Measurements from ENCODE around the gene ALG13. TPM values are rescaled to one million over a fixed set of nuclear protein-coding genes. Genes with fewer than 3 reads are reported as not detected.

Gene ALG13
- total RNA-seq, 1 donor from 2014 or later = 44.7 TPM

DNA sequence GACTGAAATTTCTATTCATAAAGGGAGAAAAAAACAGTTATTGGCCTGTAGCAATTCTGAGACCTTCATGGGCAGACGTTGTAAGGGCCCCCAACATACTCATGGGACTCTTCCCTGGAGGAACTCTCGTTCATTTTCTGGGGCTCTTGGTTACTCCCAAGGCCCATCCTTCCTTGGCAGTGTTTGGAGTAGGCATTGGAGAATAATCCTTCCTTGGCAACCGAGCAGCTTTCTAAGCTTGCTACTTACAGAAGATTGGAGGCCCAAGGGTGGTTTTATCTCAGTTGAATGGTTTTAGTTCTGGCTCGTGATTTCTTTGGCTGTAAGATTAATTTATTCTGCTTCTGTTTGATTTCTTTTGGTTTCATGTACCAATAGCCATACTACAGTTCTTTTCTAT is 50.4 kb downstream of the ALG13 start:
- H3K27me3 ChIP-seq = no peaks in the 10 kb centered on the region
- H3K4me3 ChIP-seq = no peak overlapping the region
- ATAC-seq = no peak
- no peak for TF ChIP-seq CTCF (IDR thresholded peaks at IDR 0.05)
- DNase-seq = no peak
- no peak overlapping the region for H3K27ac ChIP-seq
- intact Hi-C loops (cut with DNase I) = no loop called here
- peaks cover 43% of the 10 kb centered on the region for H3K36me3 ChIP-seq
- H3K9me3 ChIP-seq = no peaks in the 10 kb centered on the region
- no peaks in the 10 kb centered on the region for H3K4me1 ChIP-seq

GRCh38 chrX:111736571-111736970 is 55.6 kb downstream of the ALG13 start:
- Histone ChIP-seq H3K36me3 (peaks cover 38% of the 10 kb centered on the region), H3K4me1 (no peaks in the 10 kb centered on the region), H3K27me3 (no peaks in the 10 kb centered on the region), H3K27ac (no peak overlapping the region), H3K4me3 (no peak overlapping the region), H3K9me3 (no peaks in the 10 kb centered on the region)
- intact Hi-C loops (cut with DNase I) = no loop called here
- DNase-seq (no peak), ATAC-seq (no peak)
- TF ChIP-seq CTCF (IDR thresholded peaks at IDR 0.05) = no peak

DNA sequence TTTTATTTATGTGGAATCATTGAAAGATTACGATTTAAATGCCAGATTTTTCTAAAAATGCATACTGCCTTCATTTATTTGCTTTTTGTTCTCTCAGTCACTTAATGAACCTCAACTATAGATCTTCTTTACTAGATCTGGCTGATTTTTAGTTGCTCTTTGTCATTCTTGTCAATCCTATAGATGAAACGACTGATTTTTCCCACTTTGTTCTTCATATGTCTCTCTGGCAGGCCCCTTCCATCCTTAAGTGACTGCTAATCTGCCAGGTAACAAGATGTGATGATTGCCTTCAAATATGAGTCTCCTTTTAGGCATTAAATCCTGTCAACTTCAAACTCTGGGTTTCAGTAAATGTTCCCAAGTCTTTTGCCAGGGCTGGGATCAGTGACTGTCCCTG is 61.0 kb downstream of the ALG13 start:
- Histone ChIP-seq H3K4me3 (no peak overlapping the region), H3K36me3 (peaks cover 25% of the 10 kb centered on the region), H3K9me3 (no peaks in the 10 kb centered on the region), H3K4me1 (no peaks in the 10 kb centered on the region), H3K27me3 (no peaks in the 10 kb centered on the region), H3K27ac (no peak overlapping the region)
- no peak for DNase-seq
- intact Hi-C loops (cut with DNase I) = no loop called here
- TF ChIP-seq CTCF (IDR thresholded peaks at IDR 0.05) = no peak
- no peak for ATAC-seq

DNA sequence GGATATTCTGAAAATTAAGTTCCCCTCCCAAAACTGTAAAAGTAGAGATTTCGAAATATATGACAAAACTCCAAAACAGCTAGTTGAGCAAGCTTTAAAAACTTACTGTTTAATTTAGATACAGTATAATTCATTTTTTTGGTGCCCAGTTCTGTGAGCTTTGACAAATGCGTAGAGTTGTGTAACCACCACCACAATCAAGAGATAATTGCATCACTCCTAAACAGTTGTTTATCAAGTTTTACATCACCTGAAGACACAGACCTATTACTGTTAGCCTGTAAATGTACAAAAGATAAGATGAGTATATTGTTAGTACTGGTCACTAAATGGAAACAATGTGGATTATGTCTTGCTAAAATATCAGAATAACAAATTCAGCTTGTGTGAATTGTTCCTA is 62.3 kb downstream of the ALG13 start:
- Histone ChIP-seq H3K36me3 (peaks cover 17% of the 10 kb centered on the region), H3K4me3 (no peak overlapping the region), H3K9me3 (no peaks in the 10 kb centered on the region), H3K27ac (no peak overlapping the region), H3K27me3 (no peaks in the 10 kb centered on the region), H3K4me1 (no peaks in the 10 kb centered on the region)
- intact Hi-C loops (cut with DNase I) = no loop called here
- no peak for TF ChIP-seq CTCF (IDR thresholded peaks at IDR 0.05)
- no peak for ATAC-seq
- DNase-seq = no peak

- no peak for TF ChIP-seq CTCF (IDR thresholded peaks at IDR 0.05)
- DNase-seq (no peak), ATAC-seq (no peak)
- no peak overlapping the region for H3K4me3 ChIP-seq
- H3K36me3 ChIP-seq = peaks cover 17% of the 10 kb centered on the region
- no peaks in the 10 kb centered on the region for H3K9me3 ChIP-seq
- intact Hi-C loops (cut with DNase I) = no loop called here
- H3K27me3 ChIP-seq = no peaks in the 10 kb centered on the region
- no peak overlapping the region for H3K27ac ChIP-seq
- H3K4me1 ChIP-seq = no peaks in the 10 kb centered on the region
These were observed 75.5 kb downstream of the ALG13 start for GRCh38 chrX:111756486-111756885.

DNA sequence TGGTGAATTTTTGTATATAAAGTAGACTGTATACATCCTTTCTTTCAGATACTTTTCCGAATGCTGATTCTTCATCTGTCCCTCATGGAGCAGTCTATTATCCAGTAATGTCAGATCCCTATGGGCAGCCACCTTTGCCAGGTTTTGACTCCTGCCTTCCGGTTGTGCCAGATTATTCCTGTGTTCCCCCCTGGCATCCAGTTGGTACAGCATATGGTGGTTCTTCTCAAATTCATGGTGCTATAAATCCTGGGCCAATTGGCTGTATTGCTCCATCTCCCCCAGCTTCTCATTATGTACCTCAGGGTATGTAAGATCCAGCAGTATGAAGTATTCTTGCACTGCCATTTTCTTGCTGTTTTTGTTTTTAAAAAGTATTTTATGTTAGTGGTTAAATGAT is 78.7 kb downstream of the ALG13 start:
- no peak for ATAC-seq
- no peak for DNase-seq
- Histone ChIP-seq H3K9me3 (no peaks in the 10 kb centered on the region), H3K27me3 (no peaks in the 10 kb centered on the region), H3K4me3 (no peak overlapping the region), H3K36me3 (peaks cover 3% of the 10 kb centered on the region), H3K4me1 (no peaks in the 10 kb centered on the region), H3K27ac (no peak overlapping the region)
- TF ChIP-seq CTCF (IDR thresholded peaks at IDR 0.05) = no peak
- intact Hi-C loops (cut with DNase I) = no loop called here

All from upper lobe of right lung (tissue), 1 donor.